Measurements from ENCODE around the gene RUNDC3A.

DNA sequence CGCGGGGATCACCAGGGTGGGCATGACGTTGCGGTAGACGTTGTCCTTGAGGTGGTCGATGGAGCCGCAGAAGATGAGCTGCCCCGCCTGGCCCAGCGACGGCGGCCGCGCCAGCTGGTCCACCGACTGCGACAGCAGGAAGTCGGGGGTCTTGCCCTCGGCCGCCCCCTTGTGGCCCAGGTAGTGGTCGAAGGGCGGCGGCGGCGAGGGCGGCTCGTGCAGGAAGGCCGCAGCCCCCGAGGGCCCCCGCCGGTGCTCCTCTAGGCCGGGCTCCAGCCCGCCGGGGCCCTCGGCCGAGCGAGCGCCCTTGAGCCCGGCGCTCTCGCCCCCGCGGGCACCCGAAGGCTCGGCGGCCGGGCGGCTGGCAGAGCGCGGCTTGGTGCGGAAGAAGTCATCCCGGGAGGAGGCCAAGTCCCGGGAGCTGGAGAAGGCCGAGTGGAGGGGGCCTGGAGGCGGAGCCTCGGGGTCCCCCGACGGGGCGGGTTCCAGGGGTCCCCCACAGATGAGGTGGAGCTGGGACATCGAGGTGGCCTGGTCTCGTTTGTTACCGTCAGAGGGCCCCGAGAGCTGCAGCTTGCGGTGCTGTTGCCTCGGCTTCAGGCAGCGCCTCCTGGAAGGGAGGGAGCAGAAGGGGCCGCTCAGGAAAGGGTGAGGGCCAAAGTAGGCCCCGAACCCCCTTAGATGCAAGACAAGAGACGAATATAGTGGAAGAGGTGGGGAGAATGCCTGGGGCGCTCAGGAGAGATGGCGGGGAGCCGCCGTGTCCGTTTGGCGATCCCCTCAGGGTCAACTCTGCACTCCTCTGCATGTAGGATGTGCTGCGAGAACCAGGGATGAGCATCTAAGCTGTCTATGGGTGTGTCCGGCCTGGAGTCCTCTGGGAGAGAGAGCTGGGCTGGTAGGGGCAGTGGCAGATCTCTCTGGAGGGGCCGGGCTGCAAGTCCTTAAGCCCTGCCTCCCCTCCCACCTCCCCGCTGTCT, 46.5 kb downstream of the RUNDC3A start:
- no peak for TF ChIP-seq TAF1 (IDR thresholded peaks at IDR 0.05; ENCODE audit: low read depth, low read length)
- TF ChIP-seq POLR2AphosphoS5 (IDR thresholded peaks at IDR 0.05; ENCODE audit: low read depth, low read length): no peak
